Activated CD4-positive, alpha-beta T cell treated with anti-CD3 and anti-CD28 coated beads, Interleukin-2, amount 10 ng/mL, durations not matched to agents 24 days and 14 days (primary cell): ENCODE results near the gene ZNF880. TPM values are rescaled to one million over a fixed set of nuclear protein-coding genes. Genes with fewer than 3 reads are reported as not detected.

Source experiments
- DNase-seq: peaks from one replicate; pipeline ENCODE4 v3.0.0; 2022
- H3K27ac Mint-ChIP-seq: one replicate; pipeline ENCODE4 v1.8.0; 2022; ENCODE audit warnings: mild to moderate bottlenecking, mixed read lengths
- H3K27me3 Mint-ChIP-seq: one replicate; pipeline ENCODE4 v1.8.0; 2022; ENCODE audit warnings: mixed read lengths
- H3K36me3 Mint-ChIP-seq: one replicate; pipeline ENCODE4 v1.8.0; 2022; ENCODE audit warnings: low read depth, mild to moderate bottlenecking, mixed read lengths
- H3K4me1 Mint-ChIP-seq: one replicate; pipeline ENCODE4 v1.8.0; 2021; ENCODE audit warnings: mixed read lengths
- H3K4me3 Mint-ChIP-seq: one replicate; pipeline ENCODE4 v1.8.0; 2022; ENCODE audit warnings: mild to moderate bottlenecking, moderate library complexity, mixed read lengths
- H3K9me3 Mint-ChIP-seq: one replicate; pipeline ENCODE4 v1.8.0; 2021; ENCODE audit warnings: mixed read lengths
- intact Hi-C: fragments of 100-400 bp; cut with micrococcal nuclease; formaldehyde crosslinking; loops from one replicate; pipeline ENCODE4 v1.15.1; 2023
- total RNA-seq: library from RNA; stranded (reverse); gene quantifications from 2 replicates; pipeline ENCODE4 v1.2.3, GENCODE V29; 2022

The ZNF880 gene
- total RNA-seq, 1 donor from 2014 or later, result 9.0 TPM

GRCh38 chr19:52397310-52398080, 27.8 kb downstream of the ZNF880 start, which contains the start of gene ZNF528:
TSS of gene ZNF528 (plus strand) at chr19:52397849. CDS start at chr19:52402014, 4,165 bp downstream.
- peaks cover 56% of the 10 kb centered on the region for H3K36me3 Mint-ChIP-seq
- peaks cover 16% of the 10 kb centered on the region for H3K4me1 Mint-ChIP-seq
- peak within 1 kb of the TSS; percentile 92 for H3K4me3 Mint-ChIP-seq
- peak; percentile 97 for DNase-seq
- H3K27me3 Mint-ChIP-seq, result no peaks in the 10 kb centered on the region
- peaks cover 46% of the 10 kb centered on the region for H3K9me3 Mint-ChIP-seq
- H3K27ac Mint-ChIP-seq, result peak within 1 kb of the TSS; percentile 85
- intact Hi-C loops, result loop anchor here (1.0 kb wide), 2 partner anchors 27 to 241 kb away; partner anchors contain the start of gene ZNF83

- Mint-ChIP-seq H3K27me3 (no peaks in the 10 kb centered on the region), H3K4me3 (peak overlapping the region; percentile 92), H3K27ac (peak overlapping the region; percentile 85), H3K36me3 (peaks cover 56% of the 10 kb centered on the region), H3K4me1 (peaks cover 16% of the 10 kb centered on the region), H3K9me3 (peaks cover 46% of the 10 kb centered on the region)
- intact Hi-C loops, result no loop called here
- DNase-seq, result no peak
These were observed 28.3 kb downstream of the ZNF880 start for GRCh38 chr19:52398081-52398441.

GRCh38 chr19:52410276-52410675, 40.6 kb downstream of the ZNF880 start:
- H3K4me3 Mint-ChIP-seq, result no peak overlapping the region
- peaks cover 56% of the 10 kb centered on the region for H3K36me3 Mint-ChIP-seq
- DNase-seq, result no peak
- H3K9me3 Mint-ChIP-seq, result peaks cover 13% of the 10 kb centered on the region
- H3K4me1 Mint-ChIP-seq, result no peaks in the 10 kb centered on the region
- H3K27me3 Mint-ChIP-seq, result no peaks in the 10 kb centered on the region
- intact Hi-C loops, result no loop called here
- no peak overlapping the region for H3K27ac Mint-ChIP-seq

GRCh38 chr19:52415711-52416110, 46.0 kb downstream of the ZNF880 start:
- Mint-ChIP-seq H3K27me3 (no peaks in the 10 kb centered on the region), H3K27ac (no peak overlapping the region), H3K9me3 (peaks cover 37% of the 10 kb centered on the region), H3K4me1 (no peaks in the 10 kb centered on the region), H3K4me3 (no peak overlapping the region), H3K36me3 (peaks cover 11% of the 10 kb centered on the region)
- intact Hi-C loops, result no loop called here
- no peak for DNase-seq

GRCh38 chr19:52428937-52429336, 59.2 kb downstream of the ZNF880 start, which contains the start of gene ZNF534:
TSS of gene ZNF534 (plus strand) at chr19:52429148. CDS start at chr19:52431475, 2,327 bp downstream.
- no peak within 1 kb of the TSS for H3K27ac Mint-ChIP-seq
- intact Hi-C loops, result no loop called here
- no peaks in the 10 kb centered on the region for H3K4me1 Mint-ChIP-seq
- H3K27me3 Mint-ChIP-seq, result no peaks in the 10 kb centered on the region
- no peak for DNase-seq
- no peak within 1 kb of the TSS for H3K4me3 Mint-ChIP-seq
- H3K9me3 Mint-ChIP-seq, result peaks cover 20% of the 10 kb centered on the region
- H3K36me3 Mint-ChIP-seq, result no peaks in the 10 kb centered on the region

Other genes with a start within 250 kb of the ZNF880 start
- 6.1 and 7.1 TPM in 2 replicates for gene ZNF616, start 230.0 kb upstream of the ZNF880 start, total RNA-seq
- 6.3 and 6.7 TPM in 2 replicates for gene ZNF836, start 198.3 kb upstream of the ZNF880 start, total RNA-seq
- gene PPP2R1A, start 179.9 kb upstream of the ZNF880 start, total RNA-seq, result 226 and 237 TPM in 2 replicates
- 18.2 and 19.9 TPM in 2 replicates for gene ZNF766, start 100.3 kb upstream of the ZNF880 start, total RNA-seq
- gene ZNF480, start 72.8 kb upstream of the ZNF880 start, total RNA-seq, result 4.2 and 5.0 TPM in 2 replicates
- 0.12 and 0.85 TPM in 2 replicates for gene ZNF610, start 33.7 kb upstream of the ZNF880 start, total RNA-seq
- gene ZNF528, start 27.9 kb downstream of the ZNF880 start, total RNA-seq, result 5.7 and 7.9 TPM in 2 replicates
- not detected in 2 replicates for gene ZNF534, start 59.2 kb downstream of the ZNF880 start, total RNA-seq
- gene ZNF578, start 83.6 kb downstream of the ZNF880 start, total RNA-seq, result 0.12 TPM in 1 of 2 replicates, not detected in the other
- 21.2 and 21.6 TPM in 2 replicates for gene ZNF808, start 157.7 kb downstream of the ZNF880 start, total RNA-seq
- gene ZNF701, start 200.4 kb downstream of the ZNF880 start, total RNA-seq, result 19.3 and 21.0 TPM in 2 replicates